HepG2 (cell line): ENCODE data around the gene NINL. TPM values are rescaled to one million over a fixed set of nuclear protein-coding genes. Genes with fewer than 3 reads are reported as not detected.

Experiments
- ATF7 ChIP-seq, 2 experiments: fragments of 450-650 bp in 1 of 2; sonication (generic) in 1 of 2; formaldehyde crosslinking in 1 of 2; IDR thresholded peaks; 2 replicates each; pipeline versions ENCODE4 v1.4.0 to v1.6.1; 2016 to 2020; ENCODE audit warnings: antibody characterized with exemption in 1 of 2, mild to moderate bottlenecking in 1 of 2, missing genetic modification reagents in 1 of 2
- BCL3 ChIP-seq: sonication (generic); formaldehyde crosslinking; IDR thresholded peaks from 2 replicates; pipeline ENCODE4 v1.5.1; 2020; ENCODE audit warnings: mild to moderate bottlenecking, missing genetic modification reagents, moderate library complexity
- EED ChIP-seq: sonication (generic); formaldehyde crosslinking; IDR thresholded peaks from 2 replicates; pipeline ENCODE4 v1.5.0; 2020; ENCODE audit warnings: mild to moderate bottlenecking, missing genetic modification reagents
- HNRNPL ChIP-seq: fragments of 200-400 bp; formaldehyde crosslinking; IDR thresholded peaks from 2 replicates; pipeline ENCODE4 v1.6.1; 2017; ENCODE audit warnings: mild to moderate bottlenecking, low read depth, low read length
- HOXA9 ChIP-seq: sonication (generic); formaldehyde crosslinking; IDR thresholded peaks from 2 replicates; pipeline ENCODE4 v1.8.1; 2022; ENCODE audit warnings: missing genetic modification reagents, mild to moderate bottlenecking, moderate library complexity, borderline replicate concordance
- KDM5B ChIP-seq: sonication (generic); formaldehyde crosslinking; IDR thresholded peaks from 2 replicates; pipeline ENCODE4 v1.4.0; 2020; ENCODE audit warnings: missing genetic modification reagents, mild to moderate bottlenecking, borderline replicate concordance
- NR1H2 ChIP-seq: sonication (generic); formaldehyde crosslinking; IDR thresholded peaks from 2 replicates; pipeline ENCODE4 v1.8.1; 2022; ENCODE audit warnings: low read depth, missing genetic modification reagents, borderline replicate concordance
- PRMT3 ChIP-seq: sonication (generic); formaldehyde crosslinking; IDR thresholded peaks from 2 replicates; pipeline ENCODE4 v1.8.1; 2022; ENCODE audit warnings: low read depth, mild to moderate bottlenecking, moderate library complexity, missing genetic modification reagents, borderline replicate concordance
- SIX1 ChIP-seq: sonication (generic); formaldehyde crosslinking; IDR thresholded peaks from 2 replicates; pipeline ENCODE4 v1.4.0; 2020; ENCODE audit warnings: missing genetic modification reagents, borderline replicate concordance
- SOX13 ChIP-seq, 3 experiments: fragments of 450-650 bp in 1 of 3; sonication (generic) in 1 of 3; formaldehyde crosslinking in 1 of 3; IDR thresholded peaks in 2 of 3; conservative IDR thresholded peaks in 1 of 3; 2 replicates each; pipeline versions ENCODE4 v1.5.0 to v1.6.1; 2016 to 2020; ENCODE audit warnings: antibody characterized with exemption in 1 of 3, mild to moderate bottlenecking in 1 of 3, missing compliant biosample characterization in 1 of 3, missing genetic modification reagents in 1 of 3, moderate library complexity in 1 of 3
- U2AF1 ChIP-seq: fragments of 200-400 bp; formaldehyde crosslinking; optimal IDR thresholded peaks from 2 replicates; pipeline ENCODE3; 2017; ENCODE audit warnings: mild to moderate bottlenecking, low read depth, low read length
- UBTF ChIP-seq: sonication (generic); formaldehyde crosslinking; IDR thresholded peaks from 2 replicates; pipeline ENCODE4 v1.4.0; 2020; ENCODE audit warnings: mild to moderate bottlenecking, missing genetic modification reagents
- ZEB1 ChIP-seq: IDR thresholded peaks from 2 replicates; pipeline ENCODE4 v1.6.1; 2012; ENCODE audit warnings: mild to moderate bottlenecking, low read depth, inconsistent platforms; ENCODE audit not compliant: insufficient replicate concordance
- ZFP82 ChIP-seq: sonication (generic); formaldehyde crosslinking; IDR thresholded peaks from 2 replicates; pipeline ENCODE4 v1.5.1; 2020; ENCODE audit warnings: mild to moderate bottlenecking, missing genetic modification reagents, borderline replicate concordance
- ZNF160 ChIP-seq: sonication (generic); formaldehyde crosslinking; IDR thresholded peaks from 2 replicates; pipeline ENCODE4 v1.8.0; 2022; ENCODE audit warnings: mild to moderate bottlenecking, inconsistent platforms, missing genetic modification reagents
- ZNF18 ChIP-seq: sonication (generic); formaldehyde crosslinking; IDR thresholded peaks from 2 replicates; pipeline ENCODE4 v1.8.0; 2022; ENCODE audit warnings: mild to moderate bottlenecking, missing genetic modification reagents; ENCODE audit not compliant: insufficient replicate concordance
- ZNF235 ChIP-seq: sonication (generic); formaldehyde crosslinking; IDR thresholded peaks from 2 replicates; pipeline ENCODE4 v1.8.1; 2023; ENCODE audit warnings: mild to moderate bottlenecking, missing genetic modification reagents, borderline replicate concordance
- ZNF333 ChIP-seq: sonication (generic); formaldehyde crosslinking; IDR thresholded peaks from 2 replicates; pipeline ENCODE4 v1.4.0; 2020; ENCODE audit warnings: mild to moderate bottlenecking, missing genetic modification reagents, borderline replicate concordance
- ZNF362 ChIP-seq: sonication (generic); formaldehyde crosslinking; IDR thresholded peaks from 2 replicates; pipeline ENCODE4 v1.4.0; 2020; ENCODE audit warnings: missing genetic modification reagents, mild to moderate bottlenecking, borderline replicate concordance
- ZZZ3 ChIP-seq: sonication (generic); formaldehyde crosslinking; IDR thresholded peaks from 2 replicates; pipeline ENCODE4 v1.4.0; 2020; ENCODE audit warnings: missing genetic modification reagents, mild to moderate bottlenecking, borderline replicate concordance
- polyA plus RNA-seq, 8 experiments: library from polyadenylated mRNA; depleted of rRNA in 3 of 8; stranded (reverse) in 7 of 8; unstranded in 1 of 8; fragments of >200 nt; fragmentation: Illumina TruSeq in 4 of 8; extraction: Trizol in 4 of 8; gene quantifications; 2 replicates each; pipeline versions ENCODE4 v1.2.1 to v1.2.3, GENCODE V29; 2011 to 2016; ENCODE audit warnings: low read depth in 4 of 8, missing spikeins in 1 of 8, mixed read lengths in 1 of 8; ENCODE audit not compliant: insufficient read depth in 1 of 8
- total RNA-seq, 5 experiments: library from RNA; depleted of rRNA; stranded (reverse); fragments of >200 nt; fragmentation: Illumina TruSeq; extraction: Trizol; gene quantifications; 2 replicates each; pipeline ENCODE4 v1.2.3, GENCODE V29; 2016; ENCODE audit warnings: low read depth in 1 of 5

Gene NINL
- total and polyA plus RNA-seq, 2 of the 13 experiments (the other 11 are each of a cell fraction or from before 2014, with no cell fraction given) = 32.3 to 34.3 TPM

- no peak for TF ChIP-seq BCL3
- TF ChIP-seq U2AF1 = no peak
- no peak for TF ChIP-seq EED
- TF ChIP-seq SOX13 (IDR thresholded peaks at IDR 0.05) = peak; percentile 97
- peak in 1 of 2 experiments; percentile 99; a peak in 2 of 4 replicates for TF ChIP-seq SOX13 (CRISPR knock-in tag; conservative IDR thresholded peaks at IDR 0.05 in 1 of 2, IDR thresholded peaks at IDR 0.05 in 1 of 2)
- no peak for TF ChIP-seq KDM5B
- TF ChIP-seq HOXA9 (CRISPR knock-in tag) = no peak
- TF ChIP-seq ZEB1 = no peak
- no peak for TF ChIP-seq ZNF160
- peak; percentile 19; the same call in 1 of the 2 replicates for TF ChIP-seq ATF7 (IDR thresholded peaks at IDR 0.05)
- TF ChIP-seq ATF7 (CRISPR knock-in tag; IDR thresholded peaks at IDR 0.05) = no peak
- no peak for TF ChIP-seq ZNF333
- TF ChIP-seq ZFP82 (CRISPR knock-in tag) = no peak
- peak; percentile 70; the same call in 1 of the 2 replicates for TF ChIP-seq SIX1 (CRISPR knock-in tag)
- no peak for TF ChIP-seq PRMT3 (CRISPR knock-in tag)
- no peak for TF ChIP-seq ZNF235
- peak; percentile 84 for TF ChIP-seq ZNF18 (CRISPR knock-in tag)
- 0 out of 2 replicates have a peak, but pooled peaks have one; percentile 3 for TF ChIP-seq ZNF362
- TF ChIP-seq NR1H2 (CRISPR knock-in tag) = no peak
- peak; percentile 41; the same call in 1 of the 2 replicates for TF ChIP-seq UBTF (CRISPR knock-in tag)
- no peak for TF ChIP-seq HNRNPL
- TF ChIP-seq ZZZ3 = no peak
Observed at GRCh38 chr20:25525867-25526266, 59.5 kb downstream of the NINL start (continued).
